ENCODE measurements around the gene ZNF385A.
A peak's percentile ranks its signal among the peaks of the same experiment; 100 is the strongest.

The ZNF385A gene

DNA sequence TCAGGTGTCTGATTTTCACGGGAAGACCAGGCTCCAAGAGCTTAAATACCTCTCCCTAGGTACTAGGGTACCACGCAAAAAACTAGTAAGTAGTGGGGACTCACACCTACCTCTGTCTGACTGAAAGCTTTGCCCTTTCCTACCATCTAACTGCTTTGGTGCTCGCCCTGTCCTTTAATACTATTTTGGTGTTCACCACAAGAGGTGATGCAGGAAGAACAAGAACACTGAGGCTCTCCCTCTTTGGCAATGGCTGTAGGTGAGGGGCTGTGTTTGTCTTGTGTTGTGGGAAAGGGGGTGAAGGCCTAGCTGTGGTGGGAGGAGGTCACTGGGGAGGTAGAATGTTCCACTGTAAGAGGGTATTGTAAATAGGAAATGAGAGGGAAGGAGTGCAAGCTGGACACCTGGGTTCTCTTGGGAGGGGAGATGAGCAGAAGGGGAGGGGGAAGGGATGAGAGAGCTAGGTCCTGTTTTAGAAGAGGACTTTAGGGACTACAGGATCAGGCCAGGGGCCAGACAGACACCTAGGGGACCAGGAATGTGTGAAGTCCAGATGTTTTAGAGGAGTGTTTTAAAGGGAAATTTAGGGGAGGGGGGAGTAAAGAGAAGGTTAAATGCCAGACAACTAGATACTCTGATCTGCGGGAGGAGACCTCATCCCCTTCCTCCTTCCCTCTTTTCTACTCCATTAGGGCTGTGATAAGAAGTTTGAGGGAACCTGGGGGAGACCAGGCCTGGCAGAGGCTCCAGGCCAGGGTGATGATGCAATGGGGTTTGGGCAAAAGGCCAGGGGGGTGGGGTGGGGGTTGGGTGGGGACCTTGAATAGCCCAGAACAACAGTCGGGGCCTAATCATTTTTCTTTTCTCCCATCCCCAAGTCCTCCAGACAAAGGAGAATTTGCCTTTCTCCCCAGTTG lies 32.4 kb upstream of the ZNF385A start:
- DNase-seq (ENCODE audit: low read depth, low spot score): no peak
- peak overlapping the region; percentile 71 for H3K27ac ChIP-seq

DNA sequence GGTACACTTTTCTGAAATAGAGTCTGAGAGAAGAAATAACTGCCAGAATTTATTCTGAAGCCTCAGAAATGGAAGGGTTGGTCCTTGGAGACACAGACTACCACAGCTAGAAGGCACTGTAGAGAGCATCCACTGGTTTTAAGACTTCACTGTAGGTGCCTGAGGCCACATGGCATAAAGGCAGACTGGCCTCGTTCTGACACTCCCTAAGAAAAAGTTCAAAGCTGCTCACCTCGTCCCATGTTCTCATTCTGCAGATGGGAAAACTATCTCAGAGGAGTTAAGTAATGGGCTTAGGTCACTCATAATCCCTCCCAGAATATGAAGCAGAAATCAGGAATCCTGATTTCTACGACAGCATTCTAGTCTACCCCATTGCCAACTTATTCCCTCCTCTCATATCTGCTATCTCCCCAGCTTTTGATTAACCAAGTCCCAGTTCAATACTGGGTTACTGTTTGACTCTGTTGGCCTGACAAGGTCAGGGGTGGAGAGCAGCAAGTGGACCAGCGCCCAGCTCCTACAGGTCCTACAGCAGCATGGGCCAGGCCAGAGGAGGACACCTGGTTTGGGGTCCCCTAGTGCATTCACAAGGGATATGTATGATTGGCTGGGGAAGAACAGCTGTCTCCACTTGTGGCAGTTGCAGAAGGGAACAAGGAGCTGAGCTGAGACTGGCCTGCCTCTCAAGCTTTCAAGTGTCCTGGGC lies 30.8 kb upstream of the ZNF385A start:
- no peak for DNase-seq (ENCODE audit: low read depth, low spot score)
- H3K27ac ChIP-seq: no peak overlapping the region

DNA sequence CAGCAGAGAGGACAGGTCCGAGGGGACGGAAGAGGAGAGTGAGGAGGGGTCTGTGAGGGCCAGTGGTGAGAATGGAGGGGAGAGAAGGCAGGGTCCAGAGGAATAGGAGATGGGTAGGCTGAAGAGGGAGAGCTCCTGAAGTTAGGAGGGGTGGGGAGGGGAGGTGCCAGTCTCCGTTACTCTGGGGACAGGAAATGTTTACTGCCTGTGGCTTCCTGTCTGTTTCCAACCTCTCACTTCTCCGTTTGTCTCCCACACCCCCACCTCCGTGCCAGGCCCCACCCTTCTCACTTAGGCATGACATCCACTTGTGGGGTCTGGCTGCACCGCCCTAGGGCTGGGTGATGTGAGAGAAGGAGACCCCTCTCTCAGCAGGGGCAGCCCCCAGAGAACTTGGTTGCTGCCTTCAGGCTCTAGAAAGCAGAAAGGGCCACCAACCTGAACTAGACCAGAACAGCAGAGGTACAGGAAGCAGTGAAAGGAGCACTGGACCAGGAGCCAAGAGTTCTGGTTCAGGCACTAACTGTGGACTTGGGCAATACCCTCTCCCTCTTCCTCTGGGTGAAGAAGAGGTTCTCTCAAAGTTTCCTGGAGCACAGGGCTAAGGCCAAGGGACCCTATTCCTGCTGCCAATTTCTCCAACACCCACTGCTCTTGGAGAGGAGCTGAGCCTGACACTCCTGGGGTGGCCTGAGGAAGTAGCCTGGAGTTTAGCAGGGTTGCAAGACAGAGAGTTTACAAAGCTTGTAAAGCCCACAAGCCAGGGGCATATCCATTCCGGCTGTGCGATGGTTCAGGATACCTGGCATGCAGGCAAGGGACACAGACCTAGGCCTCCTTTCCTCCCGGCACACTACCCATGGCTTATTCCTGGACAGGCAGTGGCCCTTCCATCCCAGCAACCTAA lies 29.0 kb upstream of the ZNF385A start:
- peak overlapping the region; percentile 86 for H3K27ac ChIP-seq
- DNase-seq (ENCODE audit: low read depth, low spot score): no peak

DNA sequence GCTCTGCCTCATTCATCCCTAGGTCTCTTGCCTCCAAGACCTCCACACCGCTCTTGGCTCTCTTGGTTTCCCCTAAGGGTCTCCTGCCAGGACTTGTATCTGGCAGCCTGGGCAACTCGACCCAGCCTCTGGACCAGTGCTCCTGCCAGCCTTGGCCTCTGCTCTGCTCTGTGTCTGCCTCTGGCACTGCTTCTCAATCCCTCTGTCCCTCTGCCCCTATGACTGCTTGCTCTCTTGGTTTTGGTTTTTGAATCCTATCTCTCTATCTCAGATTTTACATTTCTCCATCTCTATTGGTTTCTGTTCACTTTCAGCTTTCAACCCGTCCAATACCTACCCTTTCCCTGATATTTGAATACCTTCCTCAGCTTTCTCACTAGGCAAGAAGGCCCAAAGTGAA lies 28.3 kb upstream of the ZNF385A start:
- DNase-seq (ENCODE audit: low read depth, low spot score): no peak
- peak overlapping the region; percentile 86 for H3K27ac ChIP-seq

DNA sequence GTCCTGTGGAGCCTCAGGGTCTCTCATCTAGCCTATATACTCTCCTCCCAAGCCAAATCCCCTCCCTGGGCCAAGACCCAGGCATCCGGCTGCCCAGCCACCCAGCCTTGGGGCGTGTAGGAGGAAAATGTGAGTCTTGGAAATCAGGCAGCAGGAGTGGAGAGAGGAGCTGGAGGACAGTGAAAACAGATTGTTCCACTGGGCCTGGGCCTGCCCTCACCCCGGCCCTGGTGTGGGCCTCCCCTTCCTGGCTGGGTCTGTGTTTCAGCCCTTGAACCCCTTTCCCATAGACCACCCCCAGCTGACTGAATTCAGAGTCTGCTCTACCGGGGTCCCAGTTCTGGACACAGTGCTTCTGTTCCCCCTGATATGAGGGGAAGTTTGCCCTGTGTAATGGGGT lies 27.8 kb upstream of the ZNF385A start:
- DNase-seq (ENCODE audit: low read depth, low spot score): no peak
- H3K27ac ChIP-seq: peak overlapping the region; percentile 86

DNA sequence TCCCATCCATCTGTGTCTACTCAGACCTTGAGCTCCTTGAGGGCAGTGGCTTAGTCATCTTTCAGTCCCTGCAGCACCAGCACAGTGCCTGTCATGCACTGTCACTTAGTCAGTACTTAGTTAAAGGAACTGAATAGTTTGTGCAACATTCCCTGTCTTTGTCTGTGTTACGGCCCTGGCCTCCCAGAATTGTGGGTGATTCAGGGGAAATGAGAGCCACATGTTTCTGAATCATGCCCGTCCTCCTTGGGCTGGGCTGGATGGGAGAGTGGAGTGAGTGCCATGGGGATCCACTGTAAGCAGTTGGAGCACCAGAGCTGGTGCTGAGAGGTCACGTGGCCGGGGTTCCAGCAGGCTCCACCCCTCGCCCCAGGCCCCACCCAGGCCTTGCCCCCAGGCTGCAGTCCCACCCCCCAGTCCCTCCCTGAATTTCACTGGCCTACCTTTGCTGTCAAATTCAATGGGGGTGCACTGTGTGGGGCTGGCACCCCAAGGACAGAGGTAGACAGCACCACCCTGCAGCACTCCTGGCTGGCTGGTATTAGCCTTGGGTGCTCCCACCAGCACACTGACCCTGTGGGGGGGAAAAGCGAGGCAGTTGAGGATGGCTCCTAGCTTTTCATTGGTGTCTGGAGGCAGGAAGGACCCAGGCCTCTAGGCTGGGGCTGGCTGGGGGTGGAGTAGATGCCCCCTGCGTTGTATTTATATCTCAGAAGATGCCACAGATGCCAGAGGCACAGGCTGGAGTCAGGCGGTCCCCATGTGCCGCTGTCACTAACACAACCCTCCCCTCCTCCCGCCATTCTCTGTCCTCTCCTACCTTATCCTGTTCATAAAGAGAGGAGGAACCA lies 27.1 kb upstream of the ZNF385A start:
- peak; percentile 93 for DNase-seq (ENCODE audit: low read depth, low spot score)
- H3K27ac ChIP-seq: peak overlapping the region; percentile 86

DNA sequence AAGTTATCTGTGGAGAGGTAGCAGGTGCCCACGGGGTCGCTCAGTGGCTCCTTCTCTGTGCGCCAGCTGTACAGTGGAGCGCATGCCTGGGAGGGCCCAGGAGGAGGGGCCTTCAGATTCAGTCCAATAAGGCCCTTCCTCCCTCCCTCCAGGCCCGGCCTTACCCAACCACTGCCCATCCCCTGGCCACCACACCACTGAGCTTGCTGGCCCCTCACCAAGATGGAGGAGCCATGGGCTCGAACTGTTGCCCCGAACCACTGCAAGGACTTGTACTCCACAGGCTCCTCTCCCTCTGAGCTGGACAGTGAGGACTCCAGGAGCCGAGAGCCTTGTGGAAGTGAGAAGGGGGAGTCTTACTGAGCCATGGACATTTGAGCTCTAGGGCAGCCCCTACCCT lies 24.7 kb upstream of the ZNF385A start:
- H3K27ac ChIP-seq: no peak overlapping the region
- DNase-seq (ENCODE audit: low read depth, low spot score): no peak

DNA sequence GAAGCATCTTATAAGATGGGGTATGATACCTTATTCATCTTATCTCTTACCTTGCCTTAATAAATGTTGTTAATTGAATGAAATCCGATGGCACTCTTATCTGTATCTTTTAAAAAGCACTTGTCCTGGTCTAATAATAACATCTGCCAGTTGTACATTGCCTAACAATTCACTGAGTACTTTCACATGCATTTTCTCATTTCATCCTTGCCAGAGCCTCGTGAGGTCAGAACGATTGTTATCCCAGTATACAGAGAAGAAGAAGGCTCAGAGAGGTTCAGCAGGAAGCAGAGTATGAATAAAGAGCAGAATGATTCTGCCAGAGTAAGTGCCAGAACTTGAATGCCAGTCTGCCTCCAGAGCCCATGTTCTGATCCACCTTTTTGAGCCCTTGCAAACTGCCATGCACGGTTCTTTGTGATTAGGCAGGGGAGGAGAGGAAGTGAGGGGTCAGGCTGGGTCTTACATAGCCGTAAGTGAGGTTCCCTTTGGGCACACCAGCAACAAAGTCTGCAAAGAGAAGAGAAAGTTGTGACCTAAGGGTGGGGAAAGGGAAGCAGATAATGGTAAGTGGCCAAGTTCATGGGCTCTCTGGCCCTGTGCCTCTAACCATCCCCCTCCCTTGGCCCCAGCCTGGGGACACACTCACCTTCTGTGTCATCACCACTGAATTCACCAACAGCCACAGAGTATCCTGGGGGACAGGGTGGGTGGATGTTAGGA lies 22.8 kb upstream of the ZNF385A start:
- no peak overlapping the region for H3K27ac ChIP-seq

DNA sequence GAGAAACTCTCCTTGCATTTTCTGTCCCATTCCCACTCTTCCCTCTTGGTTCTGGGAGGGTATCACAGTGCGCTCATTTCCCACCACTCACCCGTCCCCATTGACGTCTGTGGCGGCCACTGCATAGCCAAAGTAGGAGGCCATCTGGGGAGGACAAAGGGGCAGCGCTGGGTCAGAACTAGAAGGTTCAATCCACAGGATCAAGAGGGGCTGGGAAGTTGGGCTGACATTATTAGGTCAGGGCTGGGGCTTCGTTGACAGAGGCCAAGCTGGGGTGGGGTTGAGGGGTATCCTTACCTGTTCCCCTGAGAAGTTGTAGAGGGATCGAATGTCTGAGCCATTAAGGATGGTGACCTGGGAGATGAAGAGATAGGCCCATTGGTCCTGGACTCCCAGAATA lies 21.0 kb upstream of the ZNF385A start:
- no peak for DNase-seq (ENCODE audit: low read depth, low spot score)
- H3K27ac ChIP-seq: no peak overlapping the region

More for the DNA sequence above, 22.8 kb upstream of the ZNF385A start:
- no peak for DNase-seq (ENCODE audit: low read depth, low spot score)

DNA sequence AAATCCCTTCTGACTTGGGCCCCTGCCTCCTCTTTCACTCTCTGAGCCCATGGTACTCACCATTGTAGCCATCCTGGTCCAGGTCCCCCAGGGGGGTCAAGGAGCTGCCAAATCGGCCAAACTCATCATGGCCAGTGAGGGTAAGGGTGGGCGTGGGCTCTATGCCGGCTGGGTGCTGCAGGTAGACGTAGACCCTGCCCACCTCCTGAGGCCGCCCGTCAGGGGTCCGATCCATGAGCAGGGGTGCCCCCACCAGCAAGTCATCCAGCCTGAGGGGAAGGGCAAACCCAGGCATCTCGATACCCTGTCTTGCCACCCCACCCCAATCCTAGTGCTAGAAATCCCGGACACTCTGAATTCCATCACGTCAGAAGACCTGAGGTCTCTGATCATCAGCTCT lies 20.6 kb upstream of the ZNF385A start:
- H3K27ac ChIP-seq: no peak overlapping the region
- no peak for DNase-seq (ENCODE audit: low read depth, low spot score)

DNA sequence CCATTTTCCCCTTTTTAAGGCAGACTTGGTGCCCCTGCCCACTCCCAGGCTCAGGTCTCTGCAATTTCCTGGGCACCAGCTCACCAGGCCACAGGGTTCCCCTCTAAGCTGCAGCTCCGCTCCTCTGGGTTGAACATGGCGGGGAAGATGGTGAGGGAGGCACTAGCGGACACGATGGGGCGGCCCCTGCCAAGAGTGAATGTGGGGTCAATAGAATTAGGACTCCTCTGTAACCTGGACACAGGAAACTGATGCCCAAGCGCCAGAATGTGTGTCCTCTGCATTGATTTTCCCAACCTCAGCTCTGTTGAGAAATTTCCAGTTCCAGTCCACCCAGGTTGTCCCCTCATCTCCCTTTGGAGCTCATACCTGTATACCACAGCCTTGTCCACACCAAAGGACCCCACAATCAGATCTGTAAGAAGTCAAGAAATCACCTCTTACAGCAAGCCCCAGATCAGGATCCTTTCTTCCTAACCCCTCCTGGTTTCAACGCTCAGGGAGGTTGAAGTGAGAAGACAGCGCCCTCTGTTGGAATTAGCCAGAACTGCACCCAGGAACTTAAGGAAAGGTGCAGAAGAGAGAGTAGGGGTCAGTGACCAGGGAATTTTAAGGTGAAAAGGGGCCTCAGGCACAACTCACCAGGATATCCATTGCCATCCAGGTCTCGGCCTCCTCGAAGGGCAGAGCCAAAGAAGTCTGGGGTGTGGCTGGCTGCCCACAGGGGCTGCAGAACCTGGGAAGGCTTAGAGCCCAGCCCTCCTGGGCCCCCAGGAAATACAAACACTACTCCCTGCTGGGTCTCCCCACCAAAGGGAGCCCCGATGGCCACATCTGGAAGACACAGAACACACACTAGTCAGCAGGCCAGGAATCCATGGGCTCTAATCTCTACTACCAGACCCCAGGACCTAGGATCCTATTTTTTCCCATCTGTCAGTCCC lies 19.8 kb upstream of the ZNF385A start:
- no peak overlapping the region for H3K27ac ChIP-seq
- no peak for DNase-seq (ENCODE audit: low read depth, low spot score)

DNA sequence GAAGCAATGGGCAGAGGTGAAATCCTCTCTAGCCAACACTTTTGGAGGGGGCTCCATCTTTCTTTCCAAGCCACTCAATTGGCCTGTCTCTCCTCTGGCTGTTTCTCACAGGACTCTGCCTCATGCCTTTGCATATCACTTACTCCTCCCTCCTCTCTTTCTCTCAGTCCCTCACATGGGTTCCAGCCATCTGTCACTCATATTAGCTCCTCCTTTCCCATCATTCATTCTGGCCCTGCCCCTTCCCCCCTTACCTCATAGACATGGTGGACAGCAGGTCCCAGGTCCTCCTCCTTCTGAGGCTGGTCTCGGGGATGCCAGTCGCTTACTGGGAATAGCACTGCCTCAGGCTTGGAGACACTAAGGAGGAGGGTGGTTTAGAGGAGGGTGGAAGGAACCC lies 16.6 kb upstream of the ZNF385A start:
- DNase-seq (ENCODE audit: low read depth, low spot score): no peak
- no peak overlapping the region for H3K27ac ChIP-seq

DNA sequence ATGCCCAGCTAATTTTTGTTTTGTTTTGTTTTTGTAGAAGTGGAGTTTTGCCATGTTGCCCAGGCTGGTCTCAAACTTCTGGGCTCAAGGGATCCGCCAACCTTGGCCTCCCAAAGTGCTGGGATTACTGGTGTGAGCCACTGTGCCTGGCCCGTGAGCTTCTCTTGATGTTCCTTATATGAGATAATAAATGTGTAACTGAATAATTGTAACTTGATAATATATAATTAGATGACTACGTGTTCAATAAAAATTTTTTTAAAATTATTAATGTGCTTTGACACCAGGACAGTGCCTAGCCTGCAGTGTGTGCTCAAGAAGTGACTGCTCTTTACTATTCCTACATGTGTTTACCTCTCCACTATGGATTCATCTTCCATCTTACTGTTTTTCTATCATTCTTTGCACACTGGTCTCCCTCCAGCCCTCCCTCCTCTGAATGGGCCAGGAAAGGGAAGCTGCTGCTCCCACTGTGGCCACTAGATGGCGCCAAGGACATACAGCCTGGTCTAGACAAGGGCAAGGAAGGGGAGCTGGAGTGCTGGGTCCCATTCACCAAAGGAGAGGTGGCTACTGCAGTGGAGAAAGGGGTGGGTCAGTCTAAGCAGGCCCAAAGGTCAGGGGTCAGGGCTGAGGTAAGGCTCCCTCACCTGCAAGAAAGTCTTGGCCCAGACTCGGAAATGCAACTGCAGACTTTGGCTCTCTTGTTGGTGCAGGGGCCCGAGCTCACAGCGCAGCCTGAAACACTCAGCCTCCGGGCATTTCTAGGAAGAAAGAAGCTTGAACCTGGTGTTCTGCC lies 14.7 kb upstream of the ZNF385A start:
- H3K27ac ChIP-seq: no peak overlapping the region
- DNase-seq (ENCODE audit: low read depth, low spot score): peak; percentile 27

DNA sequence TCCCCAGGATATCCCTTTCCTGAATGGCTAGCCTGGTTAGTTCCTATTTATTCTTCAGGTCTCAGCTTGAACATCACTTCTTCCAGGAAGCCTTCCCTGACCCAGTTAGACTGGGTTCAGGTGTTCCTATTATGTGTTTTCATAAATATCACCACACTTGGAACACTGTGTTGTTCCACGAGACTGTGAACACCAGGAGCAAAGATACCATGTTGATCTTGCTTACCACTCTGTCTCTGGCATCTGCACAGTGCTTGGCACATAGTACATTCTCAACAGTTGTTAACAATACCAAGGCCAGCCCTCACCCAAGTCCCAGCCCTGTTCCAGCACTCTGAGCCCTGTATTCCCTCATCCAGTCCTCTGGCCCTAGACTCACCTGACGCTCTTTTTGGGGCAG lies 13.7 kb upstream of the ZNF385A start:
- DNase-seq (ENCODE audit: low read depth, low spot score): no peak
- H3K27ac ChIP-seq: no peak overlapping the region

DNA sequence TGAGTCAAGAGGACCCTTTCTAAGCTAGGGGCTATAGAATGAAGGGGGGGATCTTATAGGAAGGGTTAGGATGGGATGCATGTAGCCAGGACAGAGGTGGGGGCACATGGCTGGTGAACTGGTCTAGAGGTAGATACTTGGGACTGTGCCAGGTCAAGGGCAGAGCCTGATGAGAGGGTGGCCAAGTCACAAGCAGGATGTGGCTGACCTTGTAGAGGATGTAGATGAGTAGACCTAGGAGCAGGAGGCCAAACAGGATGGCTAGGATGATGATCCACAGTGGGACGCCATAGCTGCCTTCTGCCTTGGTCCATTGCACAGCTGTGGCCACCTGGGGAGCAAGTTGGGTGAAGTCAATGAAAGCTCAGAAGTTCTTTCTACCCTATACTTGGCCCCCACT lies 12.6 kb upstream of the ZNF385A start:
- no peak for DNase-seq (ENCODE audit: low read depth, low spot score)
- no peak overlapping the region for H3K27ac ChIP-seq

DNA sequence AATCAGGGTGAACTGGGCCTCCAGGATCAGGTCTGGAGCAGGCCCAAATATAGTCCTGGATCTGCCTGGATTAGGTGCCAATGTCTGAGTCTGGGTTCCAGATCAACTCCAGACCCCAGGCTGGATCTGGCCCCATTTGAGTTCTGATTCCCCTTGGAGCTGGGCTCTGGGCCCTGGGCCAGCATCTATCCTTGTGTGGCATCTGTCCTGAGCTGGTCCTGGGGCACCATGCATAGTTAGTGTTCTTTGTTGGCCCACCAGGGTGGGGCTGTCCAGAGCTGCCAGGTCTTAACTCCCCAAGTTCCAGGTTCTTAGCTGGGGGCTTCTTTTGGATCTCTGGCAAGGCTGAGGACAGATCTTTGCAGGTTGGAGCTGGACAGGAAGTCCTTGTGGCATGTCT lies 11.0 kb upstream of the ZNF385A start:
- H3K27ac ChIP-seq: no peak overlapping the region
- no peak for DNase-seq (ENCODE audit: low read depth, low spot score)

DNA sequence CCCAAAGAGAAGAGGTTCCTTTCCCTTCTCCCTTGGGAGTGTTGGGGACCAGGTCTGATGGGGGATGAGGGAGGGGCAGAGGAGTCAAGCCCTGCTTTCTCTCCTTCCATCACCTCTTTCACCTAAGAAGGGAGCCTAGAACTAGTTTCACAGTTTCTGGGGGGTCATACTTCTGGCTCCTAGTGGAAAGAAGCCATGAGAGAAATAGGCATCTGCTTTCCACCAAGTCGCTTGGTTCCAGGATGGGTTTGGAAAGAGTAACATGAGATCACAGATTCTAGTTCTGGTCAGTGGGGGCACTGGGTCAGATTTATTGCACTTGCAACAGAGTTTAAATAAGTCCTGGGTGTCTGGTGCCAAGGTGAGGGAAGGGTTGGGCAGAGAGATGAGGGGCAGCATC lies 10.5 kb upstream of the ZNF385A start:
- H3K27ac ChIP-seq: no peak overlapping the region

More for the DNA sequence above, 10.5 kb upstream of the ZNF385A start:
- DNase-seq (ENCODE audit: low read depth, low spot score): no peak
